Sigmoid colon (tissue), 7 donors: ENCODE data around the gene MYBPC1. TPM values are rescaled to one million over a fixed set of nuclear protein-coding genes. Genes with fewer than 3 reads are reported as not detected.

ENCODE experiments used
- DNase-seq: peaks from one replicate; pipeline ENCODE4 v3.0.0-alpha.2; 2019
- H3K27ac ChIP-seq, 4 donors: fragments of 200-600 bp; sonication (generic); one replicate each; pipeline ENCODE4 v1.5.1; 2016 to 2019; ENCODE audit warnings: mild to moderate bottlenecking in 1 of 4
- H3K27me3 ChIP-seq, 3 donors: fragments of 200-600 bp; sonication (generic); one replicate each; pipeline ENCODE4 v1.5.1; 2019; ENCODE audit warnings: mild to moderate bottlenecking in 1 of 3
- H3K36me3 ChIP-seq, 4 donors: fragments of 200-600 bp; sonication (generic); one replicate each; pipeline ENCODE4 v1.5.1; 2016 to 2019
- H3K4me1 ChIP-seq, 4 donors: fragments of 200-600 bp; sonication (generic); one replicate each; pipeline ENCODE4 v1.5.1; 2017 to 2019
- H3K4me3 ChIP-seq, 4 donors: fragments of 200-600 bp; sonication (generic); one replicate each; pipeline ENCODE4 v1.5.1; 2017 to 2019; ENCODE audit warnings: mild to moderate bottlenecking in 2 of 4, moderate library complexity in 1 of 4
- H3K9me3 ChIP-seq, 4 donors: fragments of 200-600 bp in 3 of 4; sonication (generic) in 3 of 4; one replicate each; pipeline versions ENCODE4 v1.5.1 to v1.6.1; 2013 to 2019
- CTCF ChIP-seq, 4 experiments: fragments of 450-650 bp in 3 of 4; fragments of 200-600 bp in 1 of 4; IDR thresholded peaks; one replicate each; pipeline ENCODE4 v1.5.1; 2016 to 2019; ENCODE audit warnings: antibody characterized with exemption in 4 of 4, mild to moderate bottlenecking in 3 of 4, moderate library complexity in 2 of 4
- EP300 ChIP-seq, 4 donors: sonication (generic); formaldehyde crosslinking; IDR thresholded peaks; one replicate each; pipeline ENCODE4 v1.6.1; 2017; ENCODE audit warnings: antibody characterized with exemption in 4 of 4
- POLR2A ChIP-seq, 2 donors: fragments of 450-650 bp; IDR thresholded peaks; one replicate each; pipeline ENCODE4 v1.6.1; 2016; ENCODE audit warnings: antibody characterized with exemption in 2 of 2, mild to moderate bottlenecking in 2 of 2, moderate library complexity in 2 of 2
- POLR2AphosphoS5 ChIP-seq, 4 donors: sonication (generic); formaldehyde crosslinking; IDR thresholded peaks; one replicate each; pipeline ENCODE4 v1.6.1; 2017; ENCODE audit warnings: antibody characterized with exemption in 4 of 4
- WGBS, 2 donors: extraction: QIAGEN DNeasy Blood & Tissue Kit; methylation state at CpG; one replicate each; pipeline ENCODE4 v1.1.7; 2013; 5-methylcytosine and 5-hydroxymethylcytosine counted together
- intact Hi-C: fragments of 100-400 bp; cut with DNase I; formaldehyde crosslinking; loops from one replicate; pipeline ENCODE4 v1.15.1; 2023
- polyA plus RNA-seq, 3 donors: library from polyadenylated mRNA; stranded (reverse); fragments of 200-250 nt; gene quantifications; one replicate each; pipeline ENCODE4 v1.2.3, GENCODE V29; 2013
- total RNA-seq, 4 donors: library from RNA; depleted of rRNA; stranded (reverse); fragments of >200 nt; gene quantifications; one replicate each; pipeline ENCODE4 v1.1.0, GENCODE V29; 2016
- donor health status: healthy with polysubstance abuse.
- donor health status: Bipolar disorder and iron deficiency.
- donor health status: healthy.

Gene MYBPC1
- total and polyA plus RNA-seq, 7 donors: 0.16 to 18.6 (median 2.1) TPM

- Histone ChIP-seq H3K27ac (no peak overlapping the region), H3K4me1 (peaks cover 0 to 39% (median 15%) of the 10 kb centered on the region in 4 donors), H3K36me3 (no peaks in the 10 kb centered on the region), H3K9me3 (no peaks in the 10 kb centered on the region), H3K27me3 (no peaks in the 10 kb centered on the region), H3K4me3 (no peak overlapping the region)
- WGBS, 2 donors: 98 to 100% methylated on average over 1 of the region's 1 CpG
- DNase-seq: no peak
- TF ChIP-seq POLR2A (IDR thresholded peaks at IDR 0.05): no peak
- intact Hi-C loops: no loop called here
Measured at GRCh38 chr12:101706403-101706802, 111.6 kb downstream of the MYBPC1 start.

GRCh38 chr12:101707131-101707782 lies 112.5 kb downstream of the MYBPC1 start:
- Histone ChIP-seq H3K4me1 (peaks cover 0 to 31% (median 12%) of the 10 kb centered on the region in 4 donors), H3K27ac (no peak overlapping the region), H3K4me3 (no peak overlapping the region), H3K36me3 (no peaks in the 10 kb centered on the region), H3K27me3 (no peaks in the 10 kb centered on the region), H3K9me3 (no peaks in the 10 kb centered on the region)
- no peak for DNase-seq
- intact Hi-C loops: no loop called here
- TF ChIP-seq CTCF (IDR thresholded peaks at IDR 0.05): no peak
- TF ChIP-seq POLR2A (IDR thresholded peaks at IDR 0.05): no peak
- no peak for TF ChIP-seq POLR2AphosphoS5 (IDR thresholded peaks at IDR 0.05)
- no peak for TF ChIP-seq EP300 (IDR thresholded peaks at IDR 0.05)

DNA sequence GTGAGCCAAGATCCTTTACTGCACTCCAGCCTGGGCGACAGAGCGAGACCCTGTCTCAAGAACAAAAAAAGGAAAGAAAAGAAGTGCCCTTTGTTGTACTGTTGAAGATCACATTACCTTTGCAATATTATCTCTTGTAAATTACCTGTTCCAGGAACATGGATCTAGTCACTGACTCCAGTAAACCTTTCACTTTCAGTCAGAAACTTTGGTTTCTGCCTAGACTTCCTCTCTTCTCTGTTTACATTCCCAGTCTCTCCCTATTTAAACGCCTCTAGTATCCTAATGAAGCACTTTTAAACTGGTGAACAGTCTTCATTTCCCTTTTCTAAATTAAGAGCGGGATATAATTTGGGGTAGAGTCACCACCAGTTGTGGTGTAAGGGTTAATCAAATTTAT lies 115.5 kb downstream of the MYBPC1 start:
- Histone ChIP-seq H3K36me3 (no peaks in the 10 kb centered on the region), H3K27ac (no peak overlapping the region), H3K4me1 (peaks cover 0 to 34% (median 24%) of the 10 kb centered on the region in 4 donors), H3K9me3 (no peaks in the 10 kb centered on the region), H3K4me3 (no peak overlapping the region), H3K27me3 (no peaks in the 10 kb centered on the region)
- DNase-seq: no peak
- 72% methylated on average over 4 of the region's 4 CpGs for WGBS, 2 donors
- intact Hi-C loops: no loop called here
- TF ChIP-seq EP300 (IDR thresholded peaks at IDR 0.05): no peak
- TF ChIP-seq POLR2AphosphoS5 (IDR thresholded peaks at IDR 0.05): no peak
- no peak for TF ChIP-seq POLR2A (IDR thresholded peaks at IDR 0.05)
- TF ChIP-seq CTCF (IDR thresholded peaks at IDR 0.05): no peak

DNA sequence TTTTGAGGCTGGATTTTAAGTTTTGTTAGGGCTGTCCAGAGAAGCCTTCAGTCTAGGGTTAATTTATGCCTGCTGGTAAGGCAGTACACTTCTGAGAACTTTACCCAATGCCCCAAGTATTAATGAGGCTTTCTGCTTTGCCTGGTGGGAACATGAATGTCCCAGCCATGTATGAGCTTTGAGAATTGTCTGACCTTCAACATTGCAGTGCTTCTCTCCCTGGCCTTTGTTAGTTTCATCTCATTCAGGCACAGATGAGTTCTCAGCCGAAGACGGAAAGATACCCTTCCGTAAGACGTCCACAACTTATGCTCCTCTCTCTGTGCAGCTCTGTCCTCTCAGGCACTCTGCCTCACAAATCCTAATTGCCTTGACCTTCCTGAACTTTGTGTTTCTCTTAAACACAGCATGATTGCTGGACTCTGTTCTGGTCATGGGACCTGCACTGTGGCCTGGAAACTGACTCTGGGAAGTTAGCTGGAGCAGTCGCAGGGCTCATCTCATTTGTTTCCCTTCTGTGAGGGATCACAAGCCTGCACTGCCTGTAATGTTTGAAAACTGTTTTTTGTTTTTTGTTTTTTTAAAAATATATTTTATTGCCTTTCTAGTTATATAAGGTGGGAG lies 118.4 kb downstream of the MYBPC1 start:
- no peaks in the 10 kb centered on the region for H3K27me3 ChIP-seq
- peak; percentile 72 for DNase-seq
- 12 to 61% methylated on average over 5 of the region's 5 CpGs for WGBS, 2 donors
- H3K9me3 ChIP-seq: no peaks in the 10 kb centered on the region
- peak overlapping the region; percentile 43 to 58 (median 46) for H3K27ac ChIP-seq
- H3K36me3 ChIP-seq: peaks cover 0 to 10% (median 0%) of the 10 kb centered on the region in 4 donors
- TF ChIP-seq EP300 (IDR thresholded peaks at IDR 0.05): no peak
- TF ChIP-seq CTCF (IDR thresholded peaks at IDR 0.05): no peak
- peak in 1 of 4 donors; percentile 29 for TF ChIP-seq POLR2AphosphoS5 (IDR thresholded peaks at IDR 0.05)
- TF ChIP-seq POLR2A (IDR thresholded peaks at IDR 0.05): no peak
- intact Hi-C loops: no loop called here
- peak overlapping the region in 1 of 4 donors; percentile 6 for H3K4me3 ChIP-seq
- peaks cover 0 to 34% (median 24%) of the 10 kb centered on the region in 4 donors for H3K4me1 ChIP-seq

DNA sequence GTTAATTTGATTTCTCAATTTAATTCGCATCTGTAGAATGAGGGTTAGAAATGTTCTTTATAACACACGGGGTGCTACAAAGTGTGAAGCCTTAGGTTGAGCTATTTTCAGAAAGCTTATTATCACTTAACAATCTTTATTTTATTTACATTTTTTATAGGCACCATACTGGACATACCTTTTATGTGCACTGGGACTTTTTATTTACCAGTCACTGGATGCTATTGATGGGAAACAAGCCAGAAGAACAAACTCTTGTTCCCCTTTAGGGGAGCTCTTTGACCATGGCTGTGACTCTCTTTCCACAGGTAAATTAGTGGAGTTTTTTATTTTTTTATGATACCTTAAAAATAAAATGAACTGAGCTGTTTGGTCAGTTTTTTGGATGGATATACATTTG lies 119.2 kb downstream of the MYBPC1 start:
- no peaks in the 10 kb centered on the region for H3K27me3 ChIP-seq
- peaks cover 0 to 10% (median 0%) of the 10 kb centered on the region in 4 donors for H3K36me3 ChIP-seq
- H3K4me1 ChIP-seq: peaks cover 0 to 34% (median 24%) of the 10 kb centered on the region in 4 donors
- intact Hi-C loops: no loop called here
- H3K27ac ChIP-seq: peak overlapping the region; percentile 43 to 58 (median 46)
- no peaks in the 10 kb centered on the region for H3K9me3 ChIP-seq
- TF ChIP-seq CTCF (IDR thresholded peaks at IDR 0.05) (no peak), POLR2A (IDR thresholded peaks at IDR 0.05) (no peak), EP300 (IDR thresholded peaks at IDR 0.05) (no peak), POLR2AphosphoS5 (IDR thresholded peaks at IDR 0.05) (no peak)
- no peak overlapping the region for H3K4me3 ChIP-seq
- DNase-seq: no peak
- 15 to 74% methylated on average over 2 of the region's 2 CpGs for WGBS, 2 donors
